ENCODE results near the gene LENG1. TPM values are rescaled to one million over a fixed set of nuclear protein-coding genes. Genes with fewer than 3 reads are reported as not detected.

LENG1 gene
- total and polyA plus RNA-seq, 9 of the 15 experiments (the other 6 are each of a cell fraction or from before 2014, with no cell fraction given): 0.30 to 10.5 (median 4.7) TPM

- TF ChIP-seq AFF4 (CRISPR knock-in tag; IDR thresholded peaks at IDR 0.05): no peak
- no peak for TF ChIP-seq NFRKB (IDR thresholded peaks at IDR 0.05; ENCODE audit: low read depth)
- TF ChIP-seq ZNF431 (CRISPR knock-in tag; IDR thresholded peaks at IDR 0.05): no peak
- TF ChIP-seq FOXM1 (IDR thresholded peaks at IDR 0.05; ENCODE audit: low read depth): peak; percentile 81
- no peak for TF ChIP-seq FOXM1 (CRISPR knock-in tag; IDR thresholded peaks at IDR 0.05; ENCODE audit: low read depth)
- peak; percentile 92 for TF ChIP-seq SMARCA4 (IDR thresholded peaks at IDR 0.05)
- TF ChIP-seq NFXL1 (CRISPR knock-in tag; IDR thresholded peaks at IDR 0.05): no peak
- no peak for TF ChIP-seq ZFP1 (CRISPR knock-in tag; IDR thresholded peaks at IDR 0.05)
- 0 out of 2 replicates have a peak, but pooled peaks have one; percentile 8 for TF ChIP-seq GABPA (tag; conservative IDR thresholded peaks at IDR 0.05; ENCODE audit: low read depth)
- no peak for TF ChIP-seq NFE2L1 (tag; IDR thresholded peaks at IDR 0.05; ENCODE audit: borderline replicate concordance, low read depth)
- peak; percentile 78 for TF ChIP-seq EP300 (IDR thresholded peaks at IDR 0.05; ENCODE audit: low read length)
- TF ChIP-seq BRD9 (IDR thresholded peaks at IDR 0.05; ENCODE audit: low read depth, partially characterized antibody): no peak
- peak; percentile 59; the same call in 1 of the 2 replicates for TF ChIP-seq ZEB2 (IDR thresholded peaks at IDR 0.05)
- TF ChIP-seq TFAP4 (CRISPR knock-in tag; IDR thresholded peaks at IDR 0.05; ENCODE audit: borderline replicate concordance): no peak
- no peak; the same call in 1 of the 2 replicates for TF ChIP-seq ZNF592 (IDR thresholded peaks at IDR 0.05)
- no peak for TF ChIP-seq HLTF (IDR thresholded peaks at IDR 0.05)
- no peak for TF ChIP-seq C11orf30 (IDR thresholded peaks at IDR 0.05; ENCODE audit: low read depth)
- TF ChIP-seq ZNF384 (IDR thresholded peaks at IDR 0.05; ENCODE audit: low read depth, low read length): no peak
- TF ChIP-seq HSF4 (CRISPR knock-in tag; IDR thresholded peaks at IDR 0.05; ENCODE audit: borderline replicate concordance): no peak
- TF ChIP-seq ZNF124 (CRISPR knock-in tag; IDR thresholded peaks at IDR 0.05): no peak
These were observed 28.8 kb upstream of the LENG1 start (continued) for GRCh38 chr19:54188215-54188871.

Data from K562 (cell line).